ENCODE measurements around the gene SLC2A13. TPM values are rescaled to one million over a fixed set of nuclear protein-coding genes. Genes with fewer than 3 reads are reported as not detected.

Gene SLC2A13
- total and polyA plus RNA-seq, 4 donors: 1.9 to 20.2 (median 6.9) TPM

DNA sequence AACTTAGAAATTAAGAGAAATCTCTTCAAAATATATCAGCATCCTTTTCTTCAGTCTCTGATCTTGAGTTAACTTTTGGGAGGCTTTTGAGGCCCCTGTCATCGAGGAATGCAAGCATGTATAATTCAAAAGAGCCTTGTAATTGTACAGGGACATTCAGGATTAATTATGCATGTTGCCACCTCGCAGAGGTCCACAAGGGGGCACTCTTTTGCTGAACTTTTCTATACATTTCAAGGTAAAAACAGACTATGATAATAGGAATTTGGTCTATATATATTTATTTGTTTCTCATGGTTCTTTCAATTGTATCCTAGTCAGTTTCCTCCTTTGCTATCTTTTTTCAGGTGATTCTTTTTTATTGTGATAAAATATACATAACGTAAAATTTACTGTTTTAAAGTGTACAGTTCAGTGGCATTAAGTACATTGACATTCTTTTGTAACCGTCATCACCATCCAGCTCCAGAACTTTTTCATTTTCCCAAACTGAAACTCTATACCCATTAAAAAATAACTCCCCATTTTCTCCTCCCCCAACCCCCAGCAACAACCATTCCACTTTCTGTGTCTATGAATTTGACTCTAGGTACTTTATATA lies 47.0 kb upstream of the SLC2A13 start:
- TF ChIP-seq RAD21 (IDR thresholded peaks at IDR 0.05): peak; percentile 83 to 91
- TF ChIP-seq, protein P1, sequence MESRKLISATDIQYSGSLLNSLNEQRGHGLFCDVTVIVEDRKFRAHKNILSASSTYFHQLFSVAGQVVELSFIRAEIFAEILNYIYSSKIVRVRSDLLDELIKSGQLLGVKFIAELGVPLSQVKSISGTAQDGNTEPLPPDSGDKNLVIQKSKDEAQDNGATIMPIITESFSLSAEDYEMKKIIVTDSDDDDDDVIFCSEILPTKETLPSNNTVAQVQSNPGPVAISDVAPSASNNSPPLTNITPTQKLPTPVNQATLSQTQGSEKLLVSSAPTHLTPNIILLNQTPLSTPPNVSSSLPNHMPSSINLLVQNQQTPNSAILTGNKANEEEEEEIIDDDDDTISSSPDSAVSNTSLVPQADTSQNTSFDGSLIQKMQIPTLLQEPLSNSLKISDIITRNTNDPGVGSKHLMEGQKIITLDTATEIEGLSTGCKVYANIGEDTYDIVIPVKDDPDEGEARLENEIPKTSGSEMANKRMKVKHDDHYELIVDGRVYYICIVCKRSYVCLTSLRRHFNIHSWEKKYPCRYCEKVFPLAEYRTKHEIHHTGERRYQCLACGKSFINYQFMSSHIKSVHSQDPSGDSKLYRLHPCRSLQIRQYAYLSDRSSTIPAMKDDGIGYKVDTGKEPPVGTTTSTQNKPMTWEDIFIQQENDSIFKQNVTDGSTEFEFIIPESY (IDR thresholded peaks at IDR 0.05): no peak
- TF ChIP-seq, protein P2, sequence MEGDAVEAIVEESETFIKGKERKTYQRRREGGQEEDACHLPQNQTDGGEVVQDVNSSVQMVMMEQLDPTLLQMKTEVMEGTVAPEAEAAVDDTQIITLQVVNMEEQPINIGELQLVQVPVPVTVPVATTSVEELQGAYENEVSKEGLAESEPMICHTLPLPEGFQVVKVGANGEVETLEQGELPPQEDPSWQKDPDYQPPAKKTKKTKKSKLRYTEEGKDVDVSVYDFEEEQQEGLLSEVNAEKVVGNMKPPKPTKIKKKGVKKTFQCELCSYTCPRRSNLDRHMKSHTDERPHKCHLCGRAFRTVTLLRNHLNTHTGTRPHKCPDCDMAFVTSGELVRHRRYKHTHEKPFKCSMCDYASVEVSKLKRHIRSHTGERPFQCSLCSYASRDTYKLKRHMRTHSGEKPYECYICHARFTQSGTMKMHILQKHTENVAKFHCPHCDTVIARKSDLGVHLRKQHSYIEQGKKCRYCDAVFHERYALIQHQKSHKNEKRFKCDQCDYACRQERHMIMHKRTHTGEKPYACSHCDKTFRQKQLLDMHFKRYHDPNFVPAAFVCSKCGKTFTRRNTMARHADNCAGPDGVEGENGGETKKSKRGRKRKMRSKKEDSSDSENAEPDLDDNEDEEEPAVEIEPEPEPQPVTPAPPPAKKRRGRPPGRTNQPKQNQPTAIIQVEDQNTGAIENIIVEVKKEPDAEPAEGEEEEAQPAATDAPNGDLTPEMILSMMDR (IDR thresholded peaks at IDR 0.05; ENCODE audit: low read depth, low read length, missing input control): peak; percentile 89
- no peak for TF ChIP-seq RXRA (IDR thresholded peaks at IDR 0.05)
- Histone ChIP-seq H3K4me1 (ENCODE audit: control insufficient read depth in 4 of 4, insufficient read depth in 4 of 4, low read length in 3 of 4) (no peaks in the 10 kb centered on the region), H3K36me3 (ENCODE audit: control insufficient read depth in 4 of 4, insufficient read depth in 3 of 4, low read depth in 1 of 4, low read length in 3 of 4) (no peaks in the 10 kb centered on the region), H3K4me3 (ENCODE audit: low read depth in 1 of 3, low read length in 3 of 3) (no peak overlapping the region), H3K27me3 (ENCODE audit: control insufficient read depth in 4 of 4, insufficient read depth in 4 of 4, low read length in 3 of 4) (no peaks in the 10 kb centered on the region), H3K9ac (ENCODE audit: low read depth in 1 of 2, low read length in 2 of 2) (peak overlapping the region in 1 of 2 donors; percentile 21), H3K27ac (ENCODE audit: low read depth in 1 of 2, low read length in 2 of 2) (no peak overlapping the region), H3K9me3 (ENCODE audit: control insufficient read depth in 4 of 4, low read length in 3 of 4) (no peaks in the 10 kb centered on the region)
- DNase-seq (ENCODE audit: low spot score): peak; percentile 50
- 22% methylated on average over 4 of the region's 4 CpGs for whole genome bisulfite sequencing

- H3K4me1 ChIP-seq (ENCODE audit: control insufficient read depth in 4 of 4, insufficient read depth in 4 of 4, low read length in 3 of 4): no peaks in the 10 kb centered on the region
- no peak for DNase-seq (ENCODE audit: low spot score)
- H3K4me3 ChIP-seq (ENCODE audit: low read depth in 1 of 3, low read length in 3 of 3): no peak overlapping the region
- no peaks in the 10 kb centered on the region for H3K9me3 ChIP-seq (ENCODE audit: control insufficient read depth in 4 of 4, low read length in 3 of 4)
- TF ChIP-seq SP1 (IDR thresholded peaks at IDR 0.05): no peak
- no peak for TF ChIP-seq MAX (IDR thresholded peaks at IDR 0.05)
- TF ChIP-seq ATF3 (IDR thresholded peaks at IDR 0.05): no peak
- TF ChIP-seq EGR1 (IDR thresholded peaks at IDR 0.05; ENCODE audit: low read depth in 2 of 2): no peak
- no peak for TF ChIP-seq RAD21 (IDR thresholded peaks at IDR 0.05)
- TF ChIP-seq, protein P2 (IDR thresholded peaks at IDR 0.05; ENCODE audit: low read depth, low read length, missing input control): no peak
- TF ChIP-seq, protein P3, sequence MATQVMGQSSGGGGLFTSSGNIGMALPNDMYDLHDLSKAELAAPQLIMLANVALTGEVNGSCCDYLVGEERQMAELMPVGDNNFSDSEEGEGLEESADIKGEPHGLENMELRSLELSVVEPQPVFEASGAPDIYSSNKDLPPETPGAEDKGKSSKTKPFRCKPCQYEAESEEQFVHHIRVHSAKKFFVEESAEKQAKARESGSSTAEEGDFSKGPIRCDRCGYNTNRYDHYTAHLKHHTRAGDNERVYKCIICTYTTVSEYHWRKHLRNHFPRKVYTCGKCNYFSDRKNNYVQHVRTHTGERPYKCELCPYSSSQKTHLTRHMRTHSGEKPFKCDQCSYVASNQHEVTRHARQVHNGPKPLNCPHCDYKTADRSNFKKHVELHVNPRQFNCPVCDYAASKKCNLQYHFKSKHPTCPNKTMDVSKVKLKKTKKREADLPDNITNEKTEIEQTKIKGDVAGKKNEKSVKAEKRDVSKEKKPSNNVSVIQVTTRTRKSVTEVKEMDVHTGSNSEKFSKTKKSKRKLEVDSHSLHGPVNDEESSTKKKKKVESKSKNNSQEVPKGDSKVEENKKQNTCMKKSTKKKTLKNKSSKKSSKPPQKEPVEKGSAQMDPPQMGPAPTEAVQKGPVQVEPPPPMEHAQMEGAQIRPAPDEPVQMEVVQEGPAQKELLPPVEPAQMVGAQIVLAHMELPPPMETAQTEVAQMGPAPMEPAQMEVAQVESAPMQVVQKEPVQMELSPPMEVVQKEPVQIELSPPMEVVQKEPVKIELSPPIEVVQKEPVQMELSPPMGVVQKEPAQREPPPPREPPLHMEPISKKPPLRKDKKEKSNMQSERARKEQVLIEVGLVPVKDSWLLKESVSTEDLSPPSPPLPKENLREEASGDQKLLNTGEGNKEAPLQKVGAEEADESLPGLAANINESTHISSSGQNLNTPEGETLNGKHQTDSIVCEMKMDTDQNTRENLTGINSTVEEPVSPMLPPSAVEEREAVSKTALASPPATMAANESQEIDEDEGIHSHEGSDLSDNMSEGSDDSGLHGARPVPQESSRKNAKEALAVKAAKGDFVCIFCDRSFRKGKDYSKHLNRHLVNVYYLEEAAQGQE (IDR thresholded peaks at IDR 0.05): no peak
- TF ChIP-seq, protein P1 (IDR thresholded peaks at IDR 0.05): no peak
- WGBS: 52% methylated on average over 1 of the region's 1 CpG
- H3K36me3 ChIP-seq (ENCODE audit: control insufficient read depth in 4 of 4, insufficient read depth in 3 of 4, low read depth in 1 of 4, low read length in 3 of 4): no peaks in the 10 kb centered on the region
- H3K9ac ChIP-seq (ENCODE audit: low read depth in 1 of 2, low read length in 2 of 2): no peak overlapping the region
- no peaks in the 10 kb centered on the region for H3K27me3 ChIP-seq (ENCODE audit: control insufficient read depth in 4 of 4, insufficient read depth in 4 of 4, low read length in 3 of 4)
- no peak overlapping the region for H3K27ac ChIP-seq (ENCODE audit: low read depth in 1 of 2, low read length in 2 of 2)
These were observed 43.9 kb upstream of the SLC2A13 start for GRCh38 chr12:40149673-40150260.
